Neural cell (in vitro differentiated cells): ENCODE results near the gene MYO7A.

Experiments
- CTCF ChIP-seq: fragments of 450-650 bp; IDR thresholded peaks from 2 replicates; pipeline ENCODE4 v1.5.1; 2014; ENCODE audit warnings: antibody characterized with exemption, mild to moderate bottlenecking, moderate library complexity; ENCODE audit not compliant: poor library complexity, severe bottlenecking
- EZH2 ChIP-seq: fragments of 200-600, 300-800 bp; shearing (Covaris generic), sonication (generic); IDR thresholded peaks from 2 replicates; pipeline ENCODE4 v1.6.1; 2014; ENCODE audit warnings: antibody characterized with exemption, low read length, borderline replicate concordance, mild to moderate bottlenecking; ENCODE audit not compliant: insufficient read depth, poor library complexity, severe bottlenecking
- MXI1 ChIP-seq: fragments of 450-650 bp; conservative IDR thresholded peaks from 2 replicates; pipeline ENCODE4 v1.6.1; 2014; ENCODE audit warnings: antibody characterized with exemption, mild to moderate bottlenecking; ENCODE audit not compliant: poor library complexity, severe bottlenecking

DNA sequence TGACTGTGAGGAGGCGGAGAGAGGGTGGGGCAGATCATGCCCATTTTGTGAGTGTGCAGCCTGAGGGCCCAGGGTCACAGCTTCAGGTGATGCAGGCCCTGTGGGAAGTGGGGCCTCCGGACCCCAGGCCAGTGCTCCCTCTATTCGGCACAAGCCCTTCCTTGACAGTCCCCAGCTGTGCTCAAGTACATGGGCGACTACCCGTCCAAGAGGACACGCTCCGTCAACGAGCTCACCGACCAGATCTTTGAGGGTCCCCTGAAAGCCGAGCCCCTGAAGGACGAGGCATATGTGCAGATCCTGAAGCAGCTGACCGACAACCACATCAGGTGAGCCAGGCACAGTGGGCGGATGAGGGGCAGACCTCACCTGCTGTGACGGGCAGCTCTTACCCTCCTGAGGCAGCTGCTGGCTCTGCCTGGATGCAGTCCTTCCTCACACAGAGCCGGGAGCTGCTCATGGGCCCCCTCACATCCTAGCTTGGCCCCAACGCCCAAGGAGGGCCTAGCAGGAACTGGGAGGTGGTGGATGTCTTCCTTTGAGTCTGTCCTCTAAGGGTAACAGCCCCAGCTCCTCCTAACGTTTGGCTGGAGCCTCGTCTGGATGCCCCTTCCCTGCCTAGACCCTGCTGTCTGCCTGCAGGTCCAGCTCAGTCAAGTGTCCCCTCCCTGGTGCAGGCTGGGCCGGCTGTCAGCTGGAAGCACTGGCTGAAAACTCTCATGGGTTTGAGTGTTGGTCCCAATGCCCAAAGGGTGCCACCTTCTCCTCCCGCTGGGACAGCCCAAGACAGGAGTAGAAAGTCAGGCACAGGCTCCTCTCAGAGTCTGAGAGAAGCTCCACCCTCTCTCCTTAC lies 76.1 kb downstream of the MYO7A start:
- TF ChIP-seq EZH2 (no peak), MXI1 (no peak), CTCF (no peak)
